PC-3 (cell line): ENCODE measurements around the gene CTF1. TPM values are rescaled to one million over a fixed set of nuclear protein-coding genes. Genes with fewer than 3 reads are reported as not detected.

Source experiments
- ATAC-seq: fragments of 200-7000 bp; cut with Tn5 transposase; 2 replicates; pipeline ENCODE4 v1.9.1; 2020; ENCODE audit warnings: mild to moderate bottlenecking, moderate library complexity
- BruUV-seq: library from RNA; stranded (reverse); fragments of 400-500 nt; replicated peaks from 2 replicates; lab custom pipeline; 2021; lab: Mats Ljungman, UMichigan
- CTCF ChIA-PET: fragments of 300-600 bp; sonication (Branson Sonifier 250); formaldehyde crosslinking; loops from one replicate; lab custom pipeline; 2022; ENCODE audit warnings: antibody characterized with exemption; lab: Charles Lee
- POLR2A ChIA-PET: fragments of 300-600 bp; sonication (Branson Sonifier 250); formaldehyde crosslinking; loops from one replicate; lab custom pipeline; 2022; ENCODE audit warnings: antibody characterized with exemption; ENCODE audit not compliant: unreplicated experiment; lab: Charles Lee
- DNase-seq: peaks from one replicate; pipeline ENCODE4 v3.0.0-alpha.2; 2015
- H2AFZ ChIP-seq: fragments of 300-600 bp; sonication (generic); 2 replicates; pipeline ENCODE4 v1.6.0; 2016; ENCODE audit warnings: antibody characterized with exemption, low read length
- H3F3A ChIP-seq: fragments of 300-600 bp; sonication (generic); one replicate; pipeline ENCODE4 v1.6.0; 2017; ENCODE audit warnings: antibody characterized with exemption, low read length, control low read depth, mild to moderate bottlenecking; ENCODE audit not compliant: unreplicated experiment
- H3K27ac ChIP-seq: fragments of 300-600 bp; sonication (generic); 2 replicates; pipeline ENCODE4 v1.5.1; 2016; ENCODE audit warnings: mild to moderate bottlenecking, low read length
- H3K27me3 ChIP-seq: fragments of 300-600 bp; sonication (generic); 2 replicates; pipeline ENCODE4 v1.6.1; 2016; ENCODE audit warnings: low read length, mixed read lengths
- H3K36me3 ChIP-seq: fragments of 300-600 bp; sonication (generic); 2 replicates; pipeline ENCODE4 v1.6.1; 2016; ENCODE audit warnings: low read depth, mixed run types, low read length, mixed read lengths
- H3K4me1 ChIP-seq: fragments of 300-600 bp; sonication (generic); 2 replicates; pipeline ENCODE4 v1.5.1; 2016; ENCODE audit warnings: low read length; ENCODE audit not compliant: insufficient read depth
- H3K4me2 ChIP-seq: fragments of 300-600 bp; sonication (generic); 2 replicates; pipeline ENCODE4 v1.6.0; 2016; ENCODE audit warnings: low read length
- H3K4me3 ChIP-seq: fragments of 300-600 bp; sonication (generic); 2 replicates; pipeline ENCODE4 v1.5.1; 2016; ENCODE audit warnings: mild to moderate bottlenecking, low read length, mixed read lengths
- H3K79me2 ChIP-seq: fragments of 300-600 bp; sonication (generic); 2 replicates; pipeline ENCODE4 v1.6.1; 2017; ENCODE audit warnings: low read length, mixed read lengths
- H3K9ac ChIP-seq: fragments of 300-600 bp; sonication (generic); 2 replicates; pipeline ENCODE4 v1.6.0; 2016; ENCODE audit warnings: mild to moderate bottlenecking, low read length
- H3K9me2 ChIP-seq: fragments of 300-600 bp; sonication (generic); replicated peaks from 2 replicates; pipeline ENCODE4 v1.6.1; 2016; ENCODE audit warnings: mixed run types, low read length, mixed read lengths
- H3K9me3 ChIP-seq: fragments of 300-600 bp; sonication (generic); 2 replicates; pipeline ENCODE4 v1.6.1; 2016; ENCODE audit warnings: low read length, mixed read lengths
- H4K20me1 ChIP-seq: fragments of 300-600 bp; sonication (generic); 2 replicates; pipeline ENCODE4 v1.6.1; 2016; ENCODE audit warnings: low read length, mixed read lengths
- EZH2 ChIP-seq: fragments of 300-600 bp; sonication (generic); IDR thresholded peaks from one replicate; pipeline ENCODE4 v1.6.1; 2017; ENCODE audit warnings: antibody characterized with exemption, mild to moderate bottlenecking, low read length; ENCODE audit not compliant: unreplicated experiment
- EZH2phosphoT487 ChIP-seq: fragments of 300-600 bp; sonication (generic); IDR thresholded peaks from 2 replicates; pipeline ENCODE4 v1.6.1; 2018; ENCODE audit warnings: mild to moderate bottlenecking, antibody characterized with exemption, low read length, borderline replicate concordance
- intact Hi-C: fragments of 100-400 bp; cut with micrococcal nuclease; formaldehyde crosslinking; loops from 2 replicates; pipeline ENCODE4 v1.9.0; 2023
- total RNA-seq: library from RNA; depleted of rRNA; stranded (reverse); fragments of >200 nt; gene quantifications from 2 replicates; pipeline ENCODE4 v1.2.3, GENCODE V29; 2014
- TF ChIP-seq, protein P1 (sequence below): fragments of 300-600 bp; sonication (generic); conservative IDR thresholded peaks from 2 replicates; pipeline ENCODE4 v1.5.1; 2017; ENCODE audit warnings: antibody characterized with exemption, low read depth, mild to moderate bottlenecking, low read length

CTF1 gene
- total RNA-seq, 1 experiment from 2014 or later: 0.29 TPM

DNA sequence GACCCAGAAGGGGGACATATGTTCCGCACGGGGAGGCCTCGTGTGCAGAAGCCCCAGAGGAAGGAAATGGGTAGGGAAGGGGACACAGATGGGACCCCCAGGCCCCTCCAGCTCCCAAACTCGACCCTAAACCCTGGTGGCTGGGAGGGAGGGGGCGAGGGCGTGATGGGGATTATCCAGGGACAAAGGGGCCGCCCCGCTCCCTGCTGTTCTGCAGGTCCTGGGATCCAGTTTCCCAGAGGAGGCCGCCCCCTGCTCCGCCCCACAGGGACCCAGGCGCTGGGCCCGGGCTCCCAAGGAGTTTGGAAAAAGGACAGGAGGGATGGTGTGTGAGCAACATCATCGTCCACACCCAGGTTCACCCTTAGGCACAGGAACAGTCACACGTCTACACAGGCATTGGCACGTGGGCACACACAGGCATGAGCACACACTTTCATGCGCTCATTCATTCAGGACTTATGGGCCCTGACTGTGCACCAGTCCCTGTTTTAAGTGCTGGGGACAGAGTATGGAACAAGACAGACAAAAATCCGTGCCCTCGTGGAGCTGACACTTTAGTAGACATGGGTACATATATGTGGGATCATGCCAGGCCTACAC, 14.1 kb downstream of the CTF1 start:
- Histone ChIP-seq H3K27ac (no peak overlapping the region), H3K9me3 (no peaks in the 10 kb centered on the region), H3K4me3 (no peak overlapping the region), H3K9me2 (no peaks in the 10 kb centered on the region), H3K9ac (no peak overlapping the region), H2AFZ (no peak overlapping the region), H3K79me2 (no peaks in the 10 kb centered on the region), H3K36me3 (no peaks in the 10 kb centered on the region), H3K4me1 (no peaks in the 10 kb centered on the region), H3F3A (no peaks in the 10 kb centered on the region), H3K4me2 (no peak overlapping the region), H4K20me1 (no peaks in the 10 kb centered on the region), H3K27me3 (no peaks in the 10 kb centered on the region)
- ATAC-seq (no peak), DNase-seq (no peak)
- BruUV-seq: no TSS peak
- ChIA-PET CTCF (no interaction called here), POLR2A (no interaction called here)
- TF ChIP-seq EZH2: no peak
- TF ChIP-seq, protein P1, sequence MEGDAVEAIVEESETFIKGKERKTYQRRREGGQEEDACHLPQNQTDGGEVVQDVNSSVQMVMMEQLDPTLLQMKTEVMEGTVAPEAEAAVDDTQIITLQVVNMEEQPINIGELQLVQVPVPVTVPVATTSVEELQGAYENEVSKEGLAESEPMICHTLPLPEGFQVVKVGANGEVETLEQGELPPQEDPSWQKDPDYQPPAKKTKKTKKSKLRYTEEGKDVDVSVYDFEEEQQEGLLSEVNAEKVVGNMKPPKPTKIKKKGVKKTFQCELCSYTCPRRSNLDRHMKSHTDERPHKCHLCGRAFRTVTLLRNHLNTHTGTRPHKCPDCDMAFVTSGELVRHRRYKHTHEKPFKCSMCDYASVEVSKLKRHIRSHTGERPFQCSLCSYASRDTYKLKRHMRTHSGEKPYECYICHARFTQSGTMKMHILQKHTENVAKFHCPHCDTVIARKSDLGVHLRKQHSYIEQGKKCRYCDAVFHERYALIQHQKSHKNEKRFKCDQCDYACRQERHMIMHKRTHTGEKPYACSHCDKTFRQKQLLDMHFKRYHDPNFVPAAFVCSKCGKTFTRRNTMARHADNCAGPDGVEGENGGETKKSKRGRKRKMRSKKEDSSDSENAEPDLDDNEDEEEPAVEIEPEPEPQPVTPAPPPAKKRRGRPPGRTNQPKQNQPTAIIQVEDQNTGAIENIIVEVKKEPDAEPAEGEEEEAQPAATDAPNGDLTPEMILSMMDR: no peak
- no peak for TF ChIP-seq EZH2phosphoT487
- intact Hi-C loops: no loop called here

DNA sequence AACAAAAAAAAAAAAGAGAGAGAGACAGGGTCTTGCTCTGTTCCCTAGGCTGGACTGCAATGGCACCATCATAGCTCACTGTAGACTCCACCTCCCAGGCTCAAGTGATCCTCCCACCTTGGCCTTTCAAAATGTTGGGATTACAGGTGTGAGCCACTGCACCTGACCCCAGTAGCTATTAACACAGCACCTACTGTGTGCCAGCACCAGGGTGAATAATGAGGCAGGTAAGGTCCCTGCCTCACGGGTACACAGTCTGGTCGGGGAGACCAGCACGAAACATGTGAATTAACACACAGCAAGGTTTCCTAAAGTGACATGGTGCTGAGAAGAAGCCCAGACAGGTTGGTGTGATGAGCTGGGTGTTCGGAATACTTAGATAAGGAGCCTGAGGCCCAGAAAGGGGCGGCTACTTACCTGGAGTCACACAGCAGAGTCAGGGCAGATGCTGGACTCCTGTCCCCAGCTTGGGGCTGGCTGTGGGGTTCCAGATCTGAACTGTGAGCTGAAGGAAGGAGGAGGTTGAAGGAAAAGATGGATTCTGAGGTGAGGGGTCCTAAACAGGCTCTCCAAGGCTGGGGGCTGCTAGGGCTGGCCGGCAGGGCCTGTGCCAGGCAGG, 16.5 kb downstream of the CTF1 start:
- CTCF ChIA-PET: no interaction called here
- POLR2A ChIA-PET: no interaction called here
- ATAC-seq (no peak), DNase-seq (no peak)
- H3K4me2 ChIP-seq: no peak overlapping the region
- no TSS peak for BruUV-seq
- no peak overlapping the region for H3K9ac ChIP-seq
- H3K4me1 ChIP-seq: no peaks in the 10 kb centered on the region
- no peak overlapping the region for H2AFZ ChIP-seq
- no peaks in the 10 kb centered on the region for H4K20me1 ChIP-seq
- no peak overlapping the region for H3K4me3 ChIP-seq
- no peak overlapping the region for H3K27ac ChIP-seq
- no peaks in the 10 kb centered on the region for H3K79me2 ChIP-seq
- TF ChIP-seq EZH2phosphoT487: no peak
- no peak for TF ChIP-seq EZH2
- TF ChIP-seq, protein P1: no peak
- intact Hi-C loops: no loop called here
- no peaks in the 10 kb centered on the region for H3K36me3 ChIP-seq
- no peaks in the 10 kb centered on the region for H3K9me3 ChIP-seq
- no peaks in the 10 kb centered on the region for H3K27me3 ChIP-seq
- H3K9me2 ChIP-seq: no peaks in the 10 kb centered on the region
- H3F3A ChIP-seq: no peaks in the 10 kb centered on the region

DNA sequence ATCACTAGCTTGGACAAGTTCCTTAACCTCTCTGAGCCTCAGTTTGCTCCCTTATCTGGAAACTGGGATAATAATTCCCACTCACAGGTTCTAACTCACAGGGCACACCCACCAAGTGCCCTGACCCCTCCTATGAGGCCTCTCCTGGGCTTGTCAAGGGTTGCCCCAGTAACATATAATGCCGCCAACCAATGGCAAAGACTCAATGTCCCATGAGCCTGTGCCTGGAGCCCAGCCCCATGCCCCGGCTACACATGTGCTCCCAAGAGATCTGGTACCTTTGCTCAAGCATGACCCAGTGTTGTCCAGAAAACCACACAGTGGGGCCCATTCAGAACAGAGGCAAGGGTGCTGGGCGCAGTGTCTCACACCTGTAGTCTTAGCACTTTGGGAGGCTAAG, 18.4 kb downstream of the CTF1 start:
- no peaks in the 10 kb centered on the region for H3K9me3 ChIP-seq
- DNase-seq (no peak), ATAC-seq (no peak)
- H3F3A ChIP-seq: no peaks in the 10 kb centered on the region
- POLR2A ChIA-PET: no interaction called here
- no peaks in the 10 kb centered on the region for H3K9me2 ChIP-seq
- CTCF ChIA-PET: no interaction called here
- no peaks in the 10 kb centered on the region for H4K20me1 ChIP-seq
- TF ChIP-seq EZH2: no peak
- TF ChIP-seq, protein P1: no peak
- TF ChIP-seq EZH2phosphoT487: no peak
- no peak overlapping the region for H3K27ac ChIP-seq
- no peak overlapping the region for H3K4me3 ChIP-seq
- H3K27me3 ChIP-seq: no peaks in the 10 kb centered on the region
- H3K79me2 ChIP-seq: no peaks in the 10 kb centered on the region
- H3K4me1 ChIP-seq: no peaks in the 10 kb centered on the region
- H3K4me2 ChIP-seq: no peak overlapping the region
- H3K9ac ChIP-seq: no peak overlapping the region
- intact Hi-C loops: no loop called here
- no peak overlapping the region for H2AFZ ChIP-seq
- BruUV-seq: no TSS peak
- H3K36me3 ChIP-seq: no peaks in the 10 kb centered on the region
